Measurements from ENCODE around the gene C9orf43. TPM values are rescaled to one million over a fixed set of nuclear protein-coding genes. Genes with fewer than 3 reads are reported as not detected.

Gene C9orf43
- total and polyA plus RNA-seq, 10 donors = 0.27 to 0.92 (median 0.47) TPM; not detected in 2

DNA sequence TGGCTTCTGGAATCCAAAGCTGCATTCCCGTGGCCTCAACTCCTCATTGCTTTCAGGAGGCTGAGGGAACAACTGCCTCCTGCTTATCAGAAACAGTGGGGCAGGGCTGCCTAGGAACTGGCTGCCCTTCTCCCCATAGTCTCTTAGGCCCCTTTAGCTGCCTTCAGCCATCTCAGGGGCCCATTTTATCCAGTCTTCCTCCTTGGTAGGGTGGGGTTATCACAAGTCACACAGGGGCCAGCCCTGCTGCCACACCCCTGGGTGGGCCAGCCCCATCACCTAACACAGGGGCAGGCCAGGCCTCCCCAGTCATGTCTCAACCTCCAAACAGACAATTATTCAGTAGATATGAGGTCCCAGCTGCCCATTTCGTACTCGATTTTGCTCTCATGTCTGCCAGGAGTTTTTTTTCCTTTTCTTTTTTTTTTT, 13.3 kb upstream of the C9orf43 start:
- H3K4me1 ChIP-seq = peaks cover 0 to 38% (median 21%) of the 10 kb centered on the region in 6 donors
- H3K27ac ChIP-seq = no peak overlapping the region
- no peaks in the 10 kb centered on the region for H3K27me3 ChIP-seq (replicated peaks in 1 of 7)
- 76 to 94% (median 92%) methylated on average over 3 of the region's 3 CpGs for WGBS, 5 donors
- intact Hi-C loops (cut with DNase I; ENCODE audit: low total_unique reads) = no loop called here
- DNase-seq = no peak
- H3K9me3 ChIP-seq = no peaks in the 10 kb centered on the region
- no peak overlapping the region for H3K4me3 ChIP-seq
- H3K36me3 ChIP-seq = peaks cover 0 to 50% (median 5%) of the 10 kb centered on the region in 6 donors
- TF ChIP-seq, protein P1, sequence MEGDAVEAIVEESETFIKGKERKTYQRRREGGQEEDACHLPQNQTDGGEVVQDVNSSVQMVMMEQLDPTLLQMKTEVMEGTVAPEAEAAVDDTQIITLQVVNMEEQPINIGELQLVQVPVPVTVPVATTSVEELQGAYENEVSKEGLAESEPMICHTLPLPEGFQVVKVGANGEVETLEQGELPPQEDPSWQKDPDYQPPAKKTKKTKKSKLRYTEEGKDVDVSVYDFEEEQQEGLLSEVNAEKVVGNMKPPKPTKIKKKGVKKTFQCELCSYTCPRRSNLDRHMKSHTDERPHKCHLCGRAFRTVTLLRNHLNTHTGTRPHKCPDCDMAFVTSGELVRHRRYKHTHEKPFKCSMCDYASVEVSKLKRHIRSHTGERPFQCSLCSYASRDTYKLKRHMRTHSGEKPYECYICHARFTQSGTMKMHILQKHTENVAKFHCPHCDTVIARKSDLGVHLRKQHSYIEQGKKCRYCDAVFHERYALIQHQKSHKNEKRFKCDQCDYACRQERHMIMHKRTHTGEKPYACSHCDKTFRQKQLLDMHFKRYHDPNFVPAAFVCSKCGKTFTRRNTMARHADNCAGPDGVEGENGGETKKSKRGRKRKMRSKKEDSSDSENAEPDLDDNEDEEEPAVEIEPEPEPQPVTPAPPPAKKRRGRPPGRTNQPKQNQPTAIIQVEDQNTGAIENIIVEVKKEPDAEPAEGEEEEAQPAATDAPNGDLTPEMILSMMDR (IDR thresholded peaks at IDR 0.05 in 8 of 11, conservative IDR thresholded peaks at IDR 0.05 in 3 of 11) = no peak

DNA sequence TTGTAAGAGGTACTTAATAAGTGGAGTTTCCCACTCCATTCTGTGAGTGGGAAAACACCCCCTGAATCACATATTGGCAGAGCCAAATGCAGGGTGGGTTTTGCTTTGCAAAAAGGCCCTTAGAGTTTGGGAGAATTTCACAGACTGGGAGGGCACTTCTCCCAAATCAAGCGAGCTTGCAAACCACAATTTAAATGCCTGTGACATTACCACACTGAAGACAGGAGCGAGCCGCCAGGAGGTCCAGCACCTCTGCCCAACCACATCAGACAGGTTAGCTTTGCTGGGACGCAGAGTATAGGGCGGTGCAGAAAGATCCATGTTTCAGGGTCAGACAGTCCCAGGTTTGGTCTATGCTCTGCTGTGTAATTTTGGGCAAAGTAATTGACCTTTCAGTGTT, 11.8 kb upstream of the C9orf43 start:
- DNase-seq = no peak
- Histone ChIP-seq H3K4me1 (peaks cover 0 to 54% (median 21%) of the 10 kb centered on the region in 6 donors), H3K4me3 (no peak overlapping the region), H3K27ac (no peak overlapping the region), H3K9me3 (no peaks in the 10 kb centered on the region), H3K36me3 (peaks cover 0 to 35% (median 0%) of the 10 kb centered on the region in 6 donors), H3K27me3 (replicated peaks in 1 of 7) (no peaks in the 10 kb centered on the region)
- TF ChIP-seq, protein P1 (IDR thresholded peaks at IDR 0.05 in 8 of 11, conservative IDR thresholded peaks at IDR 0.05 in 3 of 11) = no peak
- TF ChIP-seq POLR2A (IDR thresholded peaks at IDR 0.05) = no peak
- TF ChIP-seq POLR2AphosphoS5 (IDR thresholded peaks at IDR 0.05) = no peak
- 84 to 96% (median 88%) methylated on average over 5 of the region's 5 CpGs for WGBS, 5 donors
- intact Hi-C loops (cut with DNase I; ENCODE audit: low total_unique reads) = no loop called here

- no peaks in the 10 kb centered on the region for H3K27me3 ChIP-seq (replicated peaks in 1 of 7)
- no peak for DNase-seq
- intact Hi-C loops (cut with DNase I; ENCODE audit: low total_unique reads) = no loop called here
- H3K4me1 ChIP-seq = peaks cover 0 to 63% (median 21%) of the 10 kb centered on the region in 6 donors
- no peaks in the 10 kb centered on the region for H3K9me3 ChIP-seq
- no peak overlapping the region for H3K27ac ChIP-seq
- 90 to 100% (median 96%) methylated on average over 2 to 3 of the region's 3 CpGs for WGBS, 5 donors
- peak overlapping the region in 5 of 8 donors; percentile 82 to 97 (median 87) for H3K4me3 ChIP-seq
- TF ChIP-seq POLR2A (IDR thresholded peaks at IDR 0.05) (no peak), POLR2AphosphoS5 (IDR thresholded peaks at IDR 0.05) (no peak)
- TF ChIP-seq, protein P1 (IDR thresholded peaks at IDR 0.05 in 8 of 11, conservative IDR thresholded peaks at IDR 0.05 in 3 of 11) = no peak
- peaks cover 0 to 27% (median 0%) of the 10 kb centered on the region in 6 donors for H3K36me3 ChIP-seq
Observed at GRCh38 chr9:113399646-113400200, 10.8 kb upstream of the C9orf43 start.

DNA sequence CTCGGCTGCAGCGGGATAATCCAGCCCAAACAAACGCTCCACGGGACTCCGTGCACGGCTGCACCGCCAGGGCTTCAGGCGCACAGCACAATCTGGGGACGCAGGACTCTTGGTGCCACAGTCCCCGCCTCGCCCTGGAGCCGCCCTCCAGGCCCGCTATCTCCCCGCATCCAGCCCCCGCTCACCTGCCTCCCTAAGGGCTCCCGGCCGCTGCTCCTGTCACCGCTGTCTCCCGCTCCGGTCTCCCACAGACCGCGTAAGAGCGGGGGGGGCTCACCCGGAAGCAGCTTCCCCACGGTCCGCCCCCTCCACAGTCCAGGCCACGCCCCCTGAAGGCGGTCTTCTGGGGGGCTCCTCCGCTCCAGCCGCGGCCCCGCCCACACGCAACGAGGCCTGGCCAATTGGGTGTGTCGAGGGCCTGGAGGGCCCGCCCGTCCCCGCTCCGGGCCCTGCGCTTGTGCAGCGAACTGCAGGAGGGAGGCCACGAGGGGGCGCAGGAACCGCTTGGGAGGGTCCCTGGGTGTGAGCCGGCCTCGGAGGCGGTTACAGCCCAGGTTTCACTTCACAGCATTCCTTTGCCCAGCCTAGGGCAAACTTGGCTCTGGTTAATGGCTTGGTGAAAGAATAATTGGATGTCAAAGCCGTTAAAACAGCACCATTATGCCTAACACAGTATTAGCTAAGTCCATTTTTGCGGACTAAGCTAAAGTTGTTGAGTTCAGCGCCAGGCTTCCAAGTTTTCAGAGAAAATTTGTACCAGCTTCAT, 9.3 kb upstream of the C9orf43 start, which contains the start of gene ALAD:
Gene ALAD, minus strand, starts transcription at position 258 of the 766 bp plus-strand sequence. CDS start 7,725 bp downstream, outside the sequence.
- H3K27me3 ChIP-seq (replicated peaks in 1 of 7) = no peaks in the 10 kb centered on the region
- H3K27ac ChIP-seq = peak within 1 kb of the TSS; percentile 72 to 87 (median 78)
- TF ChIP-seq, protein P1 (IDR thresholded peaks at IDR 0.05 in 8 of 11, conservative IDR thresholded peaks at IDR 0.05 in 3 of 11) = peak; percentile 97 to 100 (median 100)
- TF ChIP-seq POLR2AphosphoS5 (IDR thresholded peaks at IDR 0.05) = peak; percentile 86 to 91 (median 89)
- no peak for TF ChIP-seq POLR2A (IDR thresholded peaks at IDR 0.05)
- intact Hi-C loops (cut with DNase I; ENCODE audit: low total_unique reads) = no loop called here
- H3K36me3 ChIP-seq = peaks cover 0 to 12% (median 0%) of the 10 kb centered on the region in 6 donors
- 3 to 4% (median 3%) methylated on average over 27 to 50 of the region's 50 CpGs for WGBS, 5 donors
- H3K4me1 ChIP-seq = peaks cover 0 to 65% (median 21%) of the 10 kb centered on the region in 6 donors
- peak; percentile 100 for DNase-seq
- peak within 1 kb of the TSS; percentile 82 to 97 (median 87) for H3K4me3 ChIP-seq
- H3K9me3 ChIP-seq = no peaks in the 10 kb centered on the region

Measured in spleen (tissue), 11 donors.